GM20431 (cell line): ENCODE results near the gene KRT222.

ENCODE experiments used
- in situ Hi-C: fragments of 300-500 bp; cut with MseI, MboI; formaldehyde crosslinking; loops from one replicate; pipeline ENCODE4 v1.15.0; 2020; ENCODE audit warnings: low sequenced_read_pairs; ENCODE audit not compliant: unreplicated experiment

KRT222 gene

DNA sequence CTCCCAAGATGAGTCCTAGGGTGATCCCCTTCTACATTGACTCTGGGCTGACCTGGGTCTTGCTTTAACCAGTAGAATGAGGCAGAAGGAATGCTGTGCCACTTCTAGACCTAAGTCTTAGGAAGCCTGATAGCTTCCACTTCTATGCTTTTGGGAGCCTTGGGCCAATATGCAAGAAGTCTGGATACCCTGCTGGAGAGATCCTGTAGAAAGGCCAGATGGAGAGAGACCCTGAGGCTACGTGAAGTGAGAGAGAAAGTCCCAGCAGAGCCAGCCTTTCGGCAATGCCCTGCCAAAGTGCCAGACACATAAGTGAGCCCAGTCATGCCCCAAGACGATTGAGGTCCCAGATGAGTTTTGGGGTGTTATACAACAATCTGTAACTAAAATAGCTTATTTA, 1.7 kb downstream of the KRT222 start:
- in situ Hi-C loops = no loop called here

DNA sequence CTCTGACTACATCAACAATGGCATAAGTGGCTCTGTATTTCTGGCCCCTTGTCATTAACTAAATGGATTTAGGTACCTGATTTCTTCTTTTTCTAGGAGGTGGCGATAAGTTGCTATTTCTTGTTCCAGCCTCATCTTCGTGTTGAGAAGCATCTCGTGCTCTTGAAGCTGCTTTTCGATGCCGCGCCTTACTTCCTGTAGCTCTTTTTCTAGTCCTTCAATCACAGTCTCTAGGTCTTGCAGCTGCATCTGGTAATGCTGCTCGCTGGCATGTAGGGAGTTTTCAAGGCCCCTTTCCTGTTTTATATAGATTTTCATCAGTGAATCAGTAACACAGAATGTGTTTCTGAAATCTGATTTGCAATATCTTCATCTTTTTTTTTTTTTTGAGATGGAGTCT, 5.1 kb downstream of the KRT222 start:
- in situ Hi-C loops = no loop called here

DNA sequence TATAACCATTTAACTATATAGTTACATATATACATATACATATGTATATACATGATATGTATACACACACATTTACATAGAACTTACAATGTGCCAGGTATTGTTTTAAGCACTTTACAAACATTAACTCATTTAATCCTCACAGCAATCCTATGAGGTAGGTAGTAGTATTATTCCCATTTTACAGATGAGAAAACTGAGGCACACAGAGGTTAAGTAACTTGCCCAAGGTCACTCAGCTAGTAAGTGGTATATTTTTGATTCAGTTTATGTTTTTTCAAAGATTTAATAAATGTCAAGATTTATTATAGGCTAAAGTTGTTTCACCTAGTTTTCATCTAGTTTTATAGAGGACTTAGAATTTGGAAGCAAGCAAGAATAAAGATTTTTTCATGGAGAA, 6.6 kb downstream of the KRT222 start:
- in situ Hi-C loops = no loop called here

DNA sequence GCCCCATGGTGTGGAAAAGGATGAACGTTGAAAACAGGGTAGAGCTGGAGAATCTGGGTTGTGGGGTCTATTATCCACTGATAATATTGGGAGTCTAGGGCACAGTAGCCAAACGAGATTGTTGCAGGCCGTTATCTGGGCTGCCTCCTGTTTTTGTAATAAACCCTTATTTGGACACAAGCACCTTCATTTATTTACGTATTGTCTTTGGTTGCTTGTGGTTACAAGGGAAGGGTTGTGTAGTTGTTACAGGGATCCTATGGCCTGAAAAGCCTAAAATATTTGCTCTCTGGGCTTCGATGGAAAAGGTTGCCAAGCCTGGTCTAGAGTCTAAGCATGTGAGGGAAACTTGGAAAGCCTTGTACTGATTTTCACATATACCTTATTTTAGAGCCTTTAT, 13.0 kb downstream of the KRT222 start:
- in situ Hi-C loops = no loop called here

DNA sequence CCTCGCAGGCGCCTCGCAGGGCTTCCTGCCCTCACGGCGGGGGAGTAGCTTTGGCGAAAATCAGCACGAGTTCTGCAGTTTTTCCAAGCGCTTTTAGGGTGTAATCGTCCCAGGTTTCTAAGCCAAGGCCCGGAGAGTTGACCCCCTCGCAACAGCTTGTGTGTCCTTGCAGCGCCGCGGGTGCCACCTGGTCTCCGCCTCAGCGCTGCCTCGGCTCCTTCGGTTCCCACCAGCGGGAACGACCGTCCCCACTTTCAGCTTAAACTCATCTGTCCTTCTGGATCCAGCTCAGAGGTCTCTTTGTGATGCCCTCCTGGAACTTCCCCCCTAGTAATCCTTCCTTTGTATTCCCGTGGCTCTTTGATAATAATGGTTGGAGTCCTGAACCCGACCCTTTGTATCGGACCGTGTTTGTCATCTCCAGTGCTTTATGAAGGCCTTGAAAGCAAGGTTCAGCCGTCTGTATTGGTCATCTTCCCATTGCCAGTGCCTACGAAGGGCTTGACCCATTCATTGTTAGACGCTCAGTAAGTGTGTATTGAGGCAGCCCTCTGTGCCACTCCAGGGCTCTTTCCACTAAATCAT, 16.5 kb downstream of the KRT222 start:
- in situ Hi-C loops = no loop called here

DNA sequence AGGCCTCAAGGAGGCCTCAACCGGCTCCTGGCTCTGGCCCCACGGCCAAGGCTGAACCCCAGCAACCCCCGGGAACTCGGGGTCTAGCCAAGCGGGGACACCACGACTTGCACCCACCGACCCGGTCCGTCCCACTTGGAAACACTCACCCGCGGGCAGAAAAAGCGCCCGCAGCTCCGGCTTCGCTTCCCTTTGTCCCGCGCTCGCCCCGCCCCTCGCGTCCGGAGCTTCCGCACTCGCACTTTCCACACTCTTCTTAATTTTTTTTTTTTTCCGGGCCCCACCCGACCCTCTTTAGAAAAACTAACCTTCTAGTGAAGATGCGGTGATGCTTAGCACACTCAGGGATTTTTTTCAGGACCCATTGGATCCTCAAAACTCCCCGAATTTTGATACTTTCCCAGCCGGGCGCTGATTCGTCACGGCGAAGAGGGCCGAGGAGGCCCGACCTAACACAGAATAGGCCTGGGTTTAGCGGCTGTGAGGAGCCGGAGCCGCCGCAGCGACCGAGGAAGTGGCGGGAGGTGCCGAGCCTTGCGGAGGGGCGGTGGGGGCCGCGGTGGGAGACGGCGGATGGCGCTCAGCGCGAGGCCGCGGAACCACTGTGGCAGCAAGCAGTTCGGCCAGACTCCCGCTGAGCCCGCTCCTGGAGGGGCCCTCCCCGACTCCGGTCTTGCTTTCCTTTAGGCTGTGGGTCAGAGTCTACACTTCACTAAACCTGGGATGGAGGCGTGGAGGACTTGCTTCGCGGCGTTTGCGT, 17.2 kb downstream of the KRT222 start, which contains the start of gene SMARCE1:
Gene SMARCE1 (minus strand): TSS at position 195 of the 760 bp plus-strand sequence. CDS start 2,016 bp downstream, outside the sequence.
- in situ Hi-C loops = no loop called here

DNA sequence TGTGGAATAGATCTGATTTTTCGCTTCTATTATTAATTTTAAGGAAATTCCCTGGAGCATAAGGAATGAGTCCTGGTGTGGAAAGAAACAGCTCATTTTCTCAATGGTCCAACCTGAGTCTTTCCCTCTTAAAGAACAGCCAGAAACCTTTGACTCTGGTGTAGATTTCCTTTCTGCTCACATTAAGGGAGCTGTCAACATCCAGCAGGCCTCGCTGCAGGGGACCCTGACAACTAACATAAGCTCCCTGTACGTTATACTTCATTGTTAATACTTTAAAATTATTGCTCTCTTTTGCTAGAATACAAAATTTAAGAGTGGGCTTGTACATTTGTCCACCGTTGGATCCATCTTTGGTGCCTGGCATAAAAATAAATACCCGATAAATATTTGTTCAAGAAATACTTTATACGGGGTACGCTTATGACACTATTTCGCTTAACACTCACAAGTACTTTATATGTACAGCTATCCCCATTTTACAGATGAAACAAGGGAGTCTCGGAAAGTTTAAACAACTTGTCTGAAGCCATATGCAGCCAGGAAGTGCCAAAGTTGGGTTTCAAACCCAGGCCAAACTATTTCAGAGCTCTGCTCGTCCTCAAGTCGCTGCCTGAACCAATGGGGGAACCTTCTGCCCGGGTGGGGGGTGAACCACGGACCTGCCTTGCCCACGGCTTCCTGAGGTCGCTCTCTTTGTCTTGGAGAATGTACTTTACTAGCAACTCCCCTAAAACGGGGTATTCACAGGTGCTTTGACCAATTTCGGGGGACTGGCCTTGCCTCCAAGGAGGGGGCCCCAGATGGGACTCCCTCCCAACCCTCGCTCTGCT, 18.0 kb downstream of the KRT222 start:
- in situ Hi-C loops = no loop called here

DNA sequence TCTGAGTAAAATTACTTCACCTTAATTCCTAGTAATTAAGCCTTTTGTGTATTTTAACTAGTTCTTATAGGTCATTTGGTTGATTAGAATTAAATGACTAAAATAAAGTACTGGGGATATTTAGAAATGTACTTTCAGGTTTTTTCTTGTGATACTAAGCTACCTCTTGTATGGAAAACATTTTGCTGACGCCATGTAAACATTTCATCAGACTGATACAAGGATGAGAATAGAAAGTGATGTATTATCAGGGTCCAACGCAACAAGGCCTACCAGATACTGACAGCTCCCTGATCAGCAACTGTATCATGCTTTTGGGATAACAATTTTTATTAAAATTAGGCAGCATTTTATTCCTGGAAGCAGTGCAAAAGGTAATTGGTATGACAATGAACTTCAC, 19.0 kb downstream of the KRT222 start:
- in situ Hi-C loops = no loop called here

DNA sequence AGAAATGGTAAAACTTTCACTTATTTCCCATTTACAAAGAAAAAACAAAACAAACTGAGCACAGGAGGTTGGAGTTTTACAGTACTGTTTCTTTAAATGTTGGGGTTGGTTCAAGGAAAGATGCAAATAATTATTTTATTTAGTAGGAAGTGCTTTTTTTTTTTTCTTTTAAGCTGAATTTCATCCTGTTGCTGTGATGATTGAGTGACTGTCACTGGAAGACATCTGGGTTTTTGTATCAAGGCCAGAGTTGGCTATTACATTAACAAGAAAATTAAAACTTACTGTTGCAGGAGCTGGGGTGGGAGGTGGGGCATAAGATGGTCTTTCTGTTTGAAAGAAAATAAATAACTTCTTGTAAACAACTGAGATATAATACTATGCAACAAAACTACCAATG, 19.7 kb downstream of the KRT222 start:
- in situ Hi-C loops = no loop called here

DNA sequence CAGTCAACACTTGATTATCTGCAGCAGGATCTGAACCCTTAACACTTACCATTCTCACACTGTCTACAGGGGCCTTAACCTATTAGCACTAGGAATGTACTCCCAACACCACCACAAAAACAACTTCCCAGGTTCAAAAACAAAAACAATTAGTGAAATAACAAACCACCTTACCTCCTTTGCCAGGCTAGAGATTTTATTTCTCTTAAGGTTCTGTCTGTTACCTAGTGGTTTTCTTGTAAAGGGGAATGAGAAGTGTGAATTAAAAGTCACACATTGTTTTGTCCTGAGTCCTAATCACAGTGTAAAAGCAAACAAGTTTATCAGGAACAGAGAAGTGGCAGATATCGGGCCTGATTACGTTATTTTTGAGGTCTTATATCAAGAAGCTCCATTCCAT, 27.0 kb downstream of the KRT222 start:
- in situ Hi-C loops = no loop called here

DNA sequence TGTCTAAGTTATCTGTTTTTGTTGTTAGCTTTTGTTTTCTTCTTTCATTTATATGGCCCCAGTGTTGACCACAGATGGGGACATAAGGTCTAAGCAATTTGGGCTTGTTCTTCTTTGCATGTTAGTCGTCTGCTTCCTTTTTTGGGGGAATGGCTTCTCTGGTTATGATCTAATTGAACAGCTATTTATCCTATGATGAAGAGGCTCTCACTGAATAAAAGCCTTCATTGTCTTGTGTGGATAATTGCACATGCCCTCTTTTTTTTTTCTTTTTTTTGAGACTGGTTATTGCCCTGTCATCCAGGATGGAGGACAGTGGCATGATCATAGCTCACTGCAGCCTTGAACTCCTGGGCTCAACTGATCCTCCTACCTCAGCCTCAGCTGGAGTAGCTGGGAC, 31.1 kb downstream of the KRT222 start:
- in situ Hi-C loops = no loop called here

DNA sequence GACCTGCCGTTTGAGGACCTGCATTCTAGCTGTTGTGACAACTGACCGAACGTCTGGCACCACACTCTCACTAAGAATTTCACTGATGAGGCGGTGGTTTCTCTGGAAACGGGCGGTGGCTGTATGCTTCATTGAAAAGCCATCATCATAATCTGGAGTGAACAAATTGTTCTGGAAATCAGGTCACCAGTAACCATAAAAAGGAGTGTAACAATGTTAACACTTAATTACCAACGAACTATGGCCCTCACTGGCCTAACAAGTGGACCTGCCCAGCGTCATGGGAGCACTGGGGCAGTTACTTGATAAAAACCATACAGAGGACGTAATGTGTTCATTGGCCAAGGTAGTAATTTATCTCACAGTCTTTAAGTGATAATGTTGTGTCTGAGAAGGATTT, 32.8 kb downstream of the KRT222 start:
- in situ Hi-C loops = no loop called here

DNA sequence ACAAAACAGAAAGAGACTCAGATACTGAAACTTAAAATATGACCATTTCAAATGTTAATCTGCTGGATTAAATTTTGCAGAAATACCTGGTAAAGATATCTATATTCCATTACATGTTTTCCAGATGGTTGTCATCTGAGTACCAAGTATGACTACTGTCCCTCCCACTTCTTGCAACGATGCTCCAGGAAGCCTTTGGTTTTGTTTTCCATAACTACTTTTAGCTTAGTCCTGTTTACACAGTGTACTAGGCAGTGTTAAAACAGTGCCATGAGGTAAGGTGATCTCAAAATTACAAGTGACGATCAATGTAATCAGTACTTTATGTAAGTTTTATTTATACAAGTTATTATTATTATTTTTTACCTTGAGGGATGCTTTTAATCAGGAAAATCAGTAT, 35.1 kb downstream of the KRT222 start:
- in situ Hi-C loops = no loop called here

DNA sequence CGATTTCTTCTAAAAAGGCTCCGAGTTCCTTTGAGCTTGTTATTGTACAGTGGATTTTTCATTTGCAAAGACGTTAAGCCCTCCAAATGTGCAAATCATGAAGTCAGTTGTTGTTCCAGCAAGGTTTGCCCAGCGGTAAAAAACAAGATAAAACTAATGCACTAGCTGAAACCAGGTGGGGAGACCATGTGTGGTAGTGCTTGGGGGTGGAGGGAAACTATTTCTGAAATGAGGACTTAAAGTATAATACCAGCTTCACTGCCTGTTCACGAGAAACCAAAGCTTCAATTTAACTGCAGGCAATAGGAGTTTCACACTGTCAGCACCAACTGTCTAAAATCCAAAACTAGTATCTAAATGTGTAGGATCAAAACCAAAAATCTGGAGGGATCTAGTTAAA, 39.7 kb downstream of the KRT222 start:
- in situ Hi-C loops = no loop called here

DNA sequence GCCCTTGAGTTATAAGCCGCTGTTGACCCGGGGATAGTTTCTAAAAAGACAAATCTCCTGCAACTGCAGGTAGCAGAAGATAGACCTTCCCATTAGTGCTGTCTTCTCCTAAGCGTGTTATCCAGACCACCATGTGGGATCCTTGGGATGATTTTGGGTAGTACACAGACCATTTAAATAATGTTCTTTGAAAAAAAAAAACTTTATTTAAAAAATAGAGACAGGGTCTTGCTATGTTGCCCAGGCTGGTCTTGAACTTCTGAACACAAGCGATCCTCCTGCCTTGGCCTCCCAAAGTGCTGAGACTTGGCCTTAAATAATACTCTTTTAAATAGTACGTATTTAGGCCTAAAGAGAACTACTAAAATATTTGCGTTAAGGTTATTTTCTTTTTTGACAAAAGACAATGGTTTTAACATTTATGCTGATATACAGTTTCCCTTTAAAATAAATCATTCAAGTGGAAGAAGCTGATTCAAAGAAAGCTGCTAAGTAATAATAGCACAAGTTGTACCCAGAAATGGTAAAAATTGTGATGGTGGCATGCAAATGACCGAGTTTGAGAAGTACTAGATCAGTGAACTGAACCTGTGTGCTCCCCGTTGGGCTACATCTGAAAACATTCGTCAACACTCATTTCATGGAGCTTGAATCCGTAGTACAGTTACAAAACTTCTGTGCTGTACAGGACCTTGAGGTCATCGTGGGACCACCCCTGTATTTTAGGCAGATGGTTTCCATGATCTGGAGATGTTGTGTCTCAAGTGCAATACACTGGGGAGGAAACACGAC, 41.4 kb downstream of the KRT222 start:
- in situ Hi-C loops = no loop called here

DNA sequence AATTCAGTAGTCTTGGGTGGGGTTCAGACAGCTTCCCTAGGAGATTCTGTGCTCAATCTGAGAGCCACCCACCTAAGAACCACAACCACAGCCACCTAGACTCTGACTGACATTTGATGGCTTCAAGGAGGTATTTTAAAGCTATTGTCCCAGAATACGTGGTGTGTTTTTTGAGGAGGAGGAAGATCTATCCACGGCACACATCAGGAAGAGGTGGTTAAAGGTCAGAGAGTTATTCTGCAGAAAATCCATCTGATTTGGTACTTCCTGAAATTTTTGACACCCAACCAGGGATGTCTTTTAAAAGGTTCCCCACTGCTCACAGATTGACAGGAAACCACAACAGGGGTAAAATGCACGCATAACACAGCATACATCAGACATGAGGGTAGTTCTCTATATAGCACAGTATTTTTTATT, 42.5 kb downstream of the KRT222 start:
- in situ Hi-C loops = no loop called here

DNA sequence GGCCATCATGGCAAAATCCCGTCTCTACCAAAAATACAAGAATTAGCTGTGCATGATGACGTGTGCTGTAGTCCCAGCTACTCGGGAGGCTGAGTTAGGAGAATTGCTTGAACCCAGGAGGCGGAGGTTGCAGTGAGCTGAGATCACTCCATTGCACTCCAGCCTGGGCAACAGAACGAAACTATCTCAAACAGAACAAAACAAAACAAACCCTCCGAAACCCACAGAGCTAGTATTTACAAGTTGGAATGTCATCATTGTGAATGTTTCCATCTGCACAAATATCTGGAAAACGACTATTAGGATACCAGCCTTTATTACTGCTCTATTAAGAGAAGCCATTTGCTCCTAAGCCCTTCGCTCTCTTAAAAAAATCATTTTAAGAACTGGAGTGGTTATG, 43.4 kb downstream of the KRT222 start:
- in situ Hi-C loops = no loop called here

DNA sequence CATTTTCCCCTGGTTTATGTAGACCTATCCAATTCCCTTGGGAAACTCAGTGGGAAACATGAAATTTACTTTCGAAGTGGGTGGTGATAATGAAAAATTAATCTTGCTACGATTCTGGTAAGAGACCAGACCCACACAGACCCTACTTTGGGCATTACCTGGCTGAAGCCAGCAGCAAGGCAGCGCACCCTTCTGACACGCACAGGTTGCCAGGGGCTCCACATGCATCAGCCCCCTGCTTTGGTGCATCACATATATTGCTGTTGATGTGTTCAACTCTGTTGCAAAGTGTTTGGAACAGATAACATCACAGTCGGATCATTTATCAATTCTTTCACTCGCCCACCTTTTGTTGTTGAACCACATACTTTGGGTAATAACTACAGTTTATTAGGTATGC, 44.0 kb downstream of the KRT222 start:
- in situ Hi-C loops = no loop called here

DNA sequence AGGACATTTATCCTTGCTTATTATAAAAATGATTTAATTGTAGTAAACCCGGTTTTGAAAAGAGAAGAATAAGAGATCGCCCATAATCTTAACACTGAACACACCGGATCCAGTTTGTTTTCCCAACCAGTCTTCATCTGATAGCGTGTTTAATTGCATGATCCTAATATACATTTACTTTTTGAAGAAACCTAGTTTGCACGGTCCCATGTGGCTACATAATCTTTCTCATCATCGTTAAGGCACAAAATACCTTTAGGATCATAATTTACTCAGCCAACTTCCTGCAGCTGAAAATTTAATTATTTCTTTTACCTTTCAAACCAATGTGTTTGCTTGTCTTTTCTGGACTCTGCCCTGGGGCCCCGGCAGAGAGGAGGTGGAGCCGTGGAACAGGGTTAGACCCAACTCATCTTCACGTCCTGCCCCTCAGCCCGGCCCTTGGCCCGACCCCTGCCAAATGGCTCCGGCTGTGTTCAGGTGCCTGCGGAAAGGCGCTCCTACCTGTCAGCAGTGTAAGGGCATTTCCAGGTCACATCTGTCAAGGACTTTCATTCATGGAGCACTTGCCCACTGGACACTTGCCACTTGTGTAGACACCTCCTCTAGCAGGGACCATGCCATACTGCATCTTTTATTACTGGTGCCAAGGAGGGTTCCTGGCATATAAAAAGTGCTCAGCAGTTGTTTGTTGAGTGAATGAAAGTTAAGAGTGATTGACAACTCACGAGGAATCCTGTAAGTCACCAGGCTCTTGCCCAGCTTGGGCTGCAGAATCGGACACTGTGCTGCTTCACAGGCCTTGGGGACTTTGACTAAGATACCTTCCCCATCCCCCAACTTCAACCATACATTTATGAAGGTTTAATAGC, 46.0 kb downstream of the KRT222 start:
- in situ Hi-C loops = no loop called here
